RWPE2 (cell line): Measurements from ENCODE around the gene ALG1.
A peak's percentile ranks its signal among the peaks of the same experiment; 100 is the strongest.
"Not testable (repeated sequence)": the region's sequence is repeated elsewhere in the genome, so short reads cannot be mapped to it uniquely, and the experiment has no call there.

Source experiments
- ATAC-seq: fragments of 200-7000 bp; cut with Tn5 transposase; 3 replicates; pipeline ENCODE4 v1.9.1; 2021; ENCODE audit warnings: low read depth
- DNase-seq: peaks from one replicate; pipeline ENCODE4 v3.0.0-alpha.2; 2020; ENCODE audit warnings: low spot score
- H3K27ac ChIP-seq: fragments of 450-650 bp; 2 replicates; pipeline ENCODE4 v1.5.1; 2017; ENCODE audit warnings: mild to moderate bottlenecking; ENCODE audit not compliant: poor library complexity, severe bottlenecking
- H3K27me3 ChIP-seq: fragments of 250-450 bp; sonication (Bioruptor Pico); 2 replicates; pipeline ENCODE4 v1.5.1; 2021; ENCODE audit warnings: mild to moderate bottlenecking, moderate library complexity; ENCODE audit not compliant: insufficient read depth, poor library complexity, severe bottlenecking
- H3K36me3 ChIP-seq: fragments of 250-450 bp; sonication (Bioruptor Pico); 2 replicates; pipeline ENCODE4 v1.5.1; 2020; ENCODE audit warnings: low read depth, mild to moderate bottlenecking, moderate library complexity
- H3K4me1 ChIP-seq: fragments of 250-450 bp; sonication (Bioruptor Pico); 2 replicates; pipeline ENCODE4 v1.5.1; 2021; ENCODE audit warnings: mild to moderate bottlenecking, moderate library complexity; ENCODE audit not compliant: insufficient read depth, poor library complexity, severe bottlenecking
- H3K4me3 ChIP-seq: fragments of 250-450 bp; sonication (Bioruptor Pico); 2 replicates; pipeline ENCODE4 v1.5.1; 2021; ENCODE audit warnings: mild to moderate bottlenecking, moderate library complexity; ENCODE audit not compliant: severe bottlenecking
- H3K9me3 ChIP-seq: fragments of 250-450 bp; sonication (Bioruptor Pico); 2 replicates; pipeline ENCODE4 v1.5.1; 2021; ENCODE audit warnings: mild to moderate bottlenecking, moderate library complexity; ENCODE audit not compliant: severe bottlenecking
- CTCF ChIP-seq: fragments of 450-650 bp; IDR thresholded peaks from one replicate; pipeline ENCODE4 v1.5.1; 2017; ENCODE audit warnings: mild to moderate bottlenecking, moderate library complexity; ENCODE audit not compliant: poor library complexity, severe bottlenecking

The ALG1 gene

DNA sequence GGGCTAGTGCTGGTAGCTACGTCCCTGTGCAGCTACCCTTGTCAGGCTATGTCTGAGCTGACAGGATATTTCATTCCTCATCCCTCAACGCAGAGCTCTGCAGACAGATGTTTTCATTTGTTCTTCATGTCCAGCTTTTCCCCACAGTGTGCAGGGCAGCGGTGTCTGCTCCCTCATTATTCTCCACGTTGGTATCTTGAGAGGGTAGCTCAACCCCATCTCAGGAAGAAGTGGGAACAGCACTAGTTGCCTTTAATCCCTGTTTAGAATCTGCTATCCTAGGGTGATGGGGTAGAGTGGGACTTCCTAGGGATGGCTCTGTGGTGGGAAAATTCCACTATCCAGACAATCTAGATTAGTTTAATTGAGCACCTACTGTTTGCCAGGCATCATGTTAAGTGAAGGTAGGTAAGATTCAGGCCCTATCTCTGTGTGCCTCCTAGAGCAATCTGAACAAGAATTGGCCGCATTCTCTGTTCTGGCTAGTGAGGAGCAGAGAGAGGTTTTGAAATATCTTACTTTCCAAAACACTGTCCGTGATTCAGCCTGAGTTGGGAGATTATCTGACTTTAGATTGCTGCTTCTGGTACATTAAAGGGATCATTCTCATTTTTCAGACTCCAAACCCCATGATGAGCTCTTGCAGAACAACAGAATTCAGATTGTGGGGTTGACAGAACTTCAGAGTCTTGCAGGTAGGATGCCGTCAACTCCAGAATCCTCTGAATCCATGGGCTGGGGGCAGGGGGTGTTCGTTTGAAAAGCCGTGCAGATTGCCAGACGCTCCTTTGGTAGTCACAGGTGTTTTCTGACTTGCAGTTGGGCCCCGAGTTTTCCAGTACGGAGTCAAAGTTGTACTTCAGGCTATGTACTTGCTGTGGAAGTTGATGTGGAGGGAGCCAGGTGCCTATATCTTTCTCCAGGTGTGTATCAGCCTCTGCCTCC, 963 bp downstream of the ALG1 start:
- no peak for TF ChIP-seq CTCF
- peak overlapping the region; percentile 49 for H3K4me3 ChIP-seq
- DNase-seq = peak; percentile 15
- peaks cover 4% of the 10 kb centered on the region for H3K4me1 ChIP-seq
- ATAC-seq = peak; percentile 28; the same call in 2 of the 3 replicates
- no peaks in the 10 kb centered on the region for H3K9me3 ChIP-seq
- peak overlapping the region; percentile 32 for H3K27ac ChIP-seq
- peaks cover 45% of the 10 kb centered on the region for H3K36me3 ChIP-seq
- no peaks in the 10 kb centered on the region for H3K27me3 ChIP-seq

- no peak for DNase-seq
- no peak for TF ChIP-seq CTCF
- Histone ChIP-seq H3K4me3 (no peak overlapping the region), H3K27ac (no peak overlapping the region), H3K9me3 (no peaks in the 10 kb centered on the region), H3K27me3 (no peaks in the 10 kb centered on the region), H3K4me1 (peaks cover 4% of the 10 kb centered on the region), H3K36me3 (peaks cover 45% of the 10 kb centered on the region)
- no peak for ATAC-seq
Observed at GRCh38 chr16:5073279-5073629, 1.6 kb downstream of the ALG1 start.

- not testable (repeated sequence) for H3K4me1 ChIP-seq, H3K4me3 ChIP-seq, ATAC-seq, H3K9me3 ChIP-seq, H3K27me3 ChIP-seq, H3K27ac ChIP-seq
- DNase-seq = peak; percentile 8
- H3K36me3 ChIP-seq = peaks cover 45% of the 10 kb centered on the region
Observed at GRCh38 chr16:5073771-5074170, 2.1 kb downstream of the ALG1 start.

- no peak for TF ChIP-seq CTCF
- peaks cover 50% of the 10 kb centered on the region for H3K36me3 ChIP-seq
- no peak overlapping the region for H3K4me3 ChIP-seq
- DNase-seq (no peak), ATAC-seq (no peak)
- H3K27me3 ChIP-seq = no peaks in the 10 kb centered on the region
- no peak overlapping the region for H3K27ac ChIP-seq
- H3K4me1 ChIP-seq = peaks cover 4% of the 10 kb centered on the region
- no peaks in the 10 kb centered on the region for H3K9me3 ChIP-seq
Observed at GRCh38 chr16:5075637-5076036, 4.0 kb downstream of the ALG1 start.

DNA sequence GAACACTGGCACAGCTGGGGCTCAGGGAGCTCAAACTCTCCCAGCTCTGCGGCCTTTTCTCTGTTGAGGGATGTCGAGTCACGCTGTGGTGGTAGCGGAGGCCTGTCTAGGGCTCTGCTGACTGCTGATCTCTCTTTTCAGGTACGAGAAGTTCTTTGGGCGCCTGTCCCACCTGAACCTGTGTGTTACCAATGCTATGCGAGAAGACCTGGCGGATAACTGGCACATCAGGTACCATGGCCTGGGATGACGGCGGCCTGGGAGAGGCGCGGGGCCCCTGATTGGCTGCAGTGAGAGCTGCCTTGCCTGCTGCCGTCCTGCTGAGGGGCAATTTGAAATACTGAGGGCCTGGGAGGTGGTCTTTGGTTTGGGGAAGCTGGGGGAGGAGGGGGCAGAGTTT, 5.7 kb downstream of the ALG1 start:
- Histone ChIP-seq H3K36me3 (peaks cover 50% of the 10 kb centered on the region), H3K9me3 (no peaks in the 10 kb centered on the region), H3K27ac (no peak overlapping the region), H3K4me1 (peaks cover 3% of the 10 kb centered on the region), H3K4me3 (no peak overlapping the region), H3K27me3 (no peaks in the 10 kb centered on the region)
- no peak for TF ChIP-seq CTCF
- DNase-seq (no peak), ATAC-seq (no peak)
